KMS-11 (cell line): ENCODE data around the gene LRGUK.

Source experiments
- H2AFZ ChIP-seq: fragments of 200-600 bp; sonication (generic); 2 replicates; pipeline ENCODE4 v1.6.1; 2016; ENCODE audit warnings: antibody characterized with exemption, mixed run types, low read depth
- H3K27ac ChIP-seq: fragments of 200-600 bp; sonication (generic); 2 replicates; pipeline ENCODE4 v1.6.1; 2016; ENCODE audit warnings: mild to moderate bottlenecking, mixed run types
- H3K27me3 ChIP-seq: fragments of 200-600 bp; sonication (generic); 2 replicates; pipeline ENCODE4 v1.6.1; 2017; ENCODE audit warnings: mild to moderate bottlenecking, low read depth, mixed run types, moderate library complexity; ENCODE audit not compliant: insufficient read depth
- H3K36me3 ChIP-seq: fragments of 200-600 bp; sonication (generic); 2 replicates; pipeline ENCODE4 v1.6.1; 2017; ENCODE audit warnings: mild to moderate bottlenecking, mixed run types; ENCODE audit not compliant: insufficient read depth
- H3K4me1 ChIP-seq: fragments of 200-600 bp; sonication (generic); 2 replicates; pipeline ENCODE4 v1.6.1; 2016; ENCODE audit warnings: mild to moderate bottlenecking, low read depth, mixed run types; ENCODE audit not compliant: poor library complexity, severe bottlenecking
- H3K4me2 ChIP-seq: fragments of 200-600 bp; sonication (generic); 2 replicates; pipeline ENCODE4 v1.7.0; 2016; ENCODE audit warnings: mild to moderate bottlenecking, mixed run types
- H3K4me3 ChIP-seq: fragments of 200-600 bp; sonication (generic); IDR thresholded peaks from 2 replicates; pipeline ENCODE4 v1.6.1; 2017; ENCODE audit warnings: low read depth, low read length, mixed read lengths; ENCODE audit not compliant: insufficient read depth
- H3K79me2 ChIP-seq: fragments of 200-600 bp; sonication (generic); 2 replicates; pipeline ENCODE4 v1.6.1; 2016; ENCODE audit warnings: low read depth, mixed run types; ENCODE audit not compliant: insufficient read depth
- H3K9ac ChIP-seq: fragments of 200-600 bp; sonication (generic); 2 replicates; pipeline ENCODE4 v1.6.1; 2016; ENCODE audit warnings: mild to moderate bottlenecking, mixed run types
- H4K20me1 ChIP-seq: fragments of 200-600 bp; sonication (generic); 2 replicates; pipeline ENCODE4 v1.6.1; 2016; ENCODE audit warnings: mild to moderate bottlenecking, mixed run types; ENCODE audit not compliant: insufficient read depth
- TF ChIP-seq, protein P1 (sequence below): fragments of 200-600 bp; sonication (generic); conservative IDR thresholded peaks from 2 replicates; pipeline ENCODE4 v1.6.1; 2017; ENCODE audit warnings: low read depth, mild to moderate bottlenecking, antibody characterized with exemption, low read length, moderate library complexity, mixed read lengths

The LRGUK gene

DNA sequence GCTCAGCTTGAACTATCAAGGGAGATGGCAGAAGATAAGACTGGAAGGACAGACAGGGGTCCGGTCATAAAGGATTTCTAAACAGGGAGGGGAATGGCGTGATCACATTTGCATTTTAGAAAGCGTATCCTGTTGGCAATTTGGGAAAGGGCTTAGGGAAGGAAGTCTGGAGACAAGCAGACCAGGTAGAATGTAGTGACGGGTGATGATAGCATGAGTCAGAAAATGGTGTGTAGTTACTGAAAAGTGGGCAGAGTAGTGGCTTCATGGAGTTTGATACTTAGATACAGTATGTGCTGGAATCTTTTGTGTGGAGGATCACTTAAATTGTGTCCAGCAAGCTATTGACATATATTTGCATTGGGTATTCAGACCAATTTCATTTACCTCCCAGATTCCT lies 61.2 kb downstream of the LRGUK start:
- Histone ChIP-seq H4K20me1 (no peaks in the 10 kb centered on the region), H3K4me1 (no peaks in the 10 kb centered on the region), H3K9ac (no peak overlapping the region), H3K4me2 (no peak overlapping the region), H3K4me3 (no peak overlapping the region), H3K27me3 (no peaks in the 10 kb centered on the region), H3K36me3 (no peaks in the 10 kb centered on the region), H3K79me2 (no peaks in the 10 kb centered on the region), H2AFZ (no peak overlapping the region), H3K27ac (no peak overlapping the region)
- TF ChIP-seq, protein P1, sequence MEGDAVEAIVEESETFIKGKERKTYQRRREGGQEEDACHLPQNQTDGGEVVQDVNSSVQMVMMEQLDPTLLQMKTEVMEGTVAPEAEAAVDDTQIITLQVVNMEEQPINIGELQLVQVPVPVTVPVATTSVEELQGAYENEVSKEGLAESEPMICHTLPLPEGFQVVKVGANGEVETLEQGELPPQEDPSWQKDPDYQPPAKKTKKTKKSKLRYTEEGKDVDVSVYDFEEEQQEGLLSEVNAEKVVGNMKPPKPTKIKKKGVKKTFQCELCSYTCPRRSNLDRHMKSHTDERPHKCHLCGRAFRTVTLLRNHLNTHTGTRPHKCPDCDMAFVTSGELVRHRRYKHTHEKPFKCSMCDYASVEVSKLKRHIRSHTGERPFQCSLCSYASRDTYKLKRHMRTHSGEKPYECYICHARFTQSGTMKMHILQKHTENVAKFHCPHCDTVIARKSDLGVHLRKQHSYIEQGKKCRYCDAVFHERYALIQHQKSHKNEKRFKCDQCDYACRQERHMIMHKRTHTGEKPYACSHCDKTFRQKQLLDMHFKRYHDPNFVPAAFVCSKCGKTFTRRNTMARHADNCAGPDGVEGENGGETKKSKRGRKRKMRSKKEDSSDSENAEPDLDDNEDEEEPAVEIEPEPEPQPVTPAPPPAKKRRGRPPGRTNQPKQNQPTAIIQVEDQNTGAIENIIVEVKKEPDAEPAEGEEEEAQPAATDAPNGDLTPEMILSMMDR: no peak

DNA sequence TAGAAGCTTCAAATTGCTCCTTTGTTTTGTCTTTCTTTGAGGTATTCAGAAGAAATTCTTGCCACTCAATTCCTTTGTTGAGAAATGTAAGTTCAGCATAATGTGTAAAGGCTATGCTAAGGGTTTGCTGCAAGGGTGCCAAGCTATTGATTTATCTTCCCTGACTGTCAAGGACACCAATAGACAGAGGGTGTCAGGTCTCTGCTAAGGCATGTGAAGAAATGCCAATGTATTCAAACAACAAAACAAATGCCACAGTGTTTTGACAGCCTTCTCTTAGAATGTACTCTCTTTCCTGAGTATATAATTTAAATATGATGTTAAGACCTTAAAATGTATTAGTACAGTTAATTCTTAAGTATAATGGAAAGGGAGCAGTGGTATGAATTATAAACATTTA lies 62.4 kb downstream of the LRGUK start:
- Histone ChIP-seq H3K27me3 (no peaks in the 10 kb centered on the region), H3K36me3 (no peaks in the 10 kb centered on the region), H3K9ac (no peak overlapping the region), H4K20me1 (no peaks in the 10 kb centered on the region), H3K4me3 (no peak overlapping the region), H2AFZ (no peak overlapping the region), H3K79me2 (no peaks in the 10 kb centered on the region), H3K27ac (no peak overlapping the region), H3K4me1 (no peaks in the 10 kb centered on the region), H3K4me2 (no peak overlapping the region)
- TF ChIP-seq, protein P1: no peak

DNA sequence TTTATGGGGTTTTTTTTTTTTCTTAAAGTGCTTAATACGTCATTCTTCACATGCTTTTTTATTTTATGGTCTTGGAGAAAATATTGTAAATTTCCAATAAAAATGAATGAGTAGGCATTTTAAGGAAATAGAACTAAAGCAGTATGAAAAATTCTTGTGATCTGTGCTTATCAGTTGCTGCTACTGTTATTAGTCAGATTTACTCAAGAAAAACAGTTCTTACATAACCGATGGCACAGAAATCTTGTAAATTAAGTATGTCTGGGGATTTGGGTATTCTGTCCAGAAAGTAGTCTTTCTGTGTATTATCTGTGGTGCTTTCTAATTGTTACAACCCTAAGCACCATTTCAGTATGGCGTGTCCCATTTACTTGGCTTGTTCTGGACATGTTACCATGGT lies 64.7 kb downstream of the LRGUK start:
- no peak overlapping the region for H2AFZ ChIP-seq
- H3K4me2 ChIP-seq: no peak overlapping the region
- no peaks in the 10 kb centered on the region for H3K79me2 ChIP-seq
- TF ChIP-seq, protein P1: no peak
- H4K20me1 ChIP-seq: no peaks in the 10 kb centered on the region
- H3K4me3 ChIP-seq: no peak overlapping the region
- no peaks in the 10 kb centered on the region for H3K36me3 ChIP-seq
- no peaks in the 10 kb centered on the region for H3K4me1 ChIP-seq
- H3K27me3 ChIP-seq: no peaks in the 10 kb centered on the region
- H3K27ac ChIP-seq: no peak overlapping the region
- H3K9ac ChIP-seq: no peak overlapping the region

DNA sequence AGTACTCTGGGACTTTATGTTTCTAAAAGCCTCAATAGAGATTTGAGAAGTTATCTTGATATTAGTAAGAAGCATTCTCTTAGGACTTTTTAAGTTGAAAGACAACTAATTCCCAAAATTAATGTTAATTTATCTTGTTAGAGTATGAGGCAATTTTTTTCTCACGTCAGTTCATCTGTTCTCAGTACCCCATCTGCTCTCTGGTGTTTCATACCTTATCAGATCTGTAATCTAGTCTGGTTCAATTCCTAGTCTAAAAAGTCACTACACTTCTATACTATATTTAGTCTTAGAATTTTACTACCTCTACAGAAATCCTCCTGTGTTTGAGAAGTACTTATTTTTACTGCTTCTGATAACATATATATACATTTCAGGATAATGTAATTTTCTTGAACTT lies 66.1 kb downstream of the LRGUK start:
- TF ChIP-seq, protein P1: no peak
- Histone ChIP-seq H3K27me3 (no peaks in the 10 kb centered on the region), H3K79me2 (no peaks in the 10 kb centered on the region), H3K4me3 (no peak overlapping the region), H2AFZ (no peak overlapping the region), H3K36me3 (no peaks in the 10 kb centered on the region), H3K27ac (no peak overlapping the region), H3K4me1 (no peaks in the 10 kb centered on the region), H4K20me1 (no peaks in the 10 kb centered on the region), H3K9ac (no peak overlapping the region), H3K4me2 (no peak overlapping the region)

DNA sequence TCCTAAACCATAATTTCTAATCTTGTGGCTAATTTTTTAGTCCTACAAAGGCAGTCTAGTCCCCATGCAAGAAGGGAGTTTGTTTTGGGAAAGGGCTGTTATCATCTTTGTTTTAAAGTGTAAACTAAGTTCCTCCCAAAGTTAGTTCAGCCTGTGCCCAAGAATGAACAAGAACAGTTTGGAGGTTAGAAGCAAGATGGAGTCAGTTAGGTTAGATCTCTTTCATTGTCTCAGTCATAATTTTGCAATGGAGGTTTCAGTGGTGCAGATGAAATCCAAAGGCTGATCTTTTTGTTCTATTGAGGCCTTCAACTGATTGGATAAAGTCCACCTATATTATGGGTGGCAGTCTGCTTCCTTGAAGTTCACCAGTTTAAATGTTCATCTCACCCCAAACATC lies 68.1 kb downstream of the LRGUK start:
- no peak overlapping the region for H2AFZ ChIP-seq
- H3K27ac ChIP-seq: no peak overlapping the region
- no peaks in the 10 kb centered on the region for H4K20me1 ChIP-seq
- TF ChIP-seq, protein P1: no peak
- H3K9ac ChIP-seq: no peak overlapping the region
- H3K4me1 ChIP-seq: no peaks in the 10 kb centered on the region
- no peaks in the 10 kb centered on the region for H3K79me2 ChIP-seq
- H3K27me3 ChIP-seq: no peaks in the 10 kb centered on the region
- no peak overlapping the region for H3K4me3 ChIP-seq
- no peaks in the 10 kb centered on the region for H3K36me3 ChIP-seq
- H3K4me2 ChIP-seq: no peak overlapping the region
